GM12875 (cell line): ENCODE data around the gene TMEM134.

Source experiments
- H3K4me3 ChIP-seq: one replicate; pipeline ENCODE4 v1.5.1; 2011; ENCODE audit warnings: low read depth, low read length, control low read depth
- TF ChIP-seq, protein P1 (sequence below): IDR thresholded peaks from 2 replicates; pipeline ENCODE4 v1.5.1; 2011; ENCODE audit warnings: low read depth, mild to moderate bottlenecking, control low read depth, inconsistent platforms, low read length, moderate library complexity, borderline replicate concordance; ENCODE audit not compliant: insufficient read depth

The TMEM134 gene

GRCh38 chr11:67428052-67429001 is 40.7 kb downstream of the TMEM134 start, which contains the start of gene RPS6KB2:
TSS of gene RPS6KB2 (plus strand) at chr11:67428494. CDS start at chr11:67428546, 52 bp downstream.
- H3K4me3 ChIP-seq: peak within 1 kb of the TSS; percentile 97
- TF ChIP-seq, protein P1, sequence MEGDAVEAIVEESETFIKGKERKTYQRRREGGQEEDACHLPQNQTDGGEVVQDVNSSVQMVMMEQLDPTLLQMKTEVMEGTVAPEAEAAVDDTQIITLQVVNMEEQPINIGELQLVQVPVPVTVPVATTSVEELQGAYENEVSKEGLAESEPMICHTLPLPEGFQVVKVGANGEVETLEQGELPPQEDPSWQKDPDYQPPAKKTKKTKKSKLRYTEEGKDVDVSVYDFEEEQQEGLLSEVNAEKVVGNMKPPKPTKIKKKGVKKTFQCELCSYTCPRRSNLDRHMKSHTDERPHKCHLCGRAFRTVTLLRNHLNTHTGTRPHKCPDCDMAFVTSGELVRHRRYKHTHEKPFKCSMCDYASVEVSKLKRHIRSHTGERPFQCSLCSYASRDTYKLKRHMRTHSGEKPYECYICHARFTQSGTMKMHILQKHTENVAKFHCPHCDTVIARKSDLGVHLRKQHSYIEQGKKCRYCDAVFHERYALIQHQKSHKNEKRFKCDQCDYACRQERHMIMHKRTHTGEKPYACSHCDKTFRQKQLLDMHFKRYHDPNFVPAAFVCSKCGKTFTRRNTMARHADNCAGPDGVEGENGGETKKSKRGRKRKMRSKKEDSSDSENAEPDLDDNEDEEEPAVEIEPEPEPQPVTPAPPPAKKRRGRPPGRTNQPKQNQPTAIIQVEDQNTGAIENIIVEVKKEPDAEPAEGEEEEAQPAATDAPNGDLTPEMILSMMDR: no peak

DNA sequence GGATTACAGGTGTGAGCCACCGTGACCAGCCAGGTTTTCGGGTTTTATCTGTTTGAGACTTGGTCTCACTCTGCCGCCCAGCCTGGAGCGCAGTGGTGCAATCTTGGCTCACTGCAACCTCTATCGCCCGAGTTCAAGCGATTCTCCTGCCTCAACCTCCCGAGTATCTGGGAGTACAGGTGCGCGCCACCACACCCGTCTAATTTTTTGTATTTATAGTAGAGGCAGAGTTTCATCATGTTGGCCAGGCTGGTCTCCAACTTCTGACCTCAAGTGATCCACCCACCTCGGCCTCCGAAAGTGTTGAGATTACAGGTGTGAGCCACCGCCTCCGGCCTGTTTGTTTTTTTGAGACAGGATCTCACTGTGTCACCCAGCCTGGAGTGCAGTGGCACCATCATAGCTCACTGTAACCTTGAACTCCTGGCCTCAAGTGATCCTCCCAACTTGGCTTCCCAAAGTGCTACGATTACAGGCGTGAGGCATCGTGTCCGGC is 41.6 kb downstream of the TMEM134 start:
- peak overlapping the region; percentile 97 for H3K4me3 ChIP-seq

- TF ChIP-seq, protein P1: no peak
- no peak overlapping the region for H3K4me3 ChIP-seq
Observed at GRCh38 chr11:67423891-67424613, 45.0 kb downstream of the TMEM134 start.

GRCh38 chr11:67423466-67423865 is 45.6 kb downstream of the TMEM134 start:
- TF ChIP-seq, protein P1: no peak
- H3K4me3 ChIP-seq: no peak overlapping the region

DNA sequence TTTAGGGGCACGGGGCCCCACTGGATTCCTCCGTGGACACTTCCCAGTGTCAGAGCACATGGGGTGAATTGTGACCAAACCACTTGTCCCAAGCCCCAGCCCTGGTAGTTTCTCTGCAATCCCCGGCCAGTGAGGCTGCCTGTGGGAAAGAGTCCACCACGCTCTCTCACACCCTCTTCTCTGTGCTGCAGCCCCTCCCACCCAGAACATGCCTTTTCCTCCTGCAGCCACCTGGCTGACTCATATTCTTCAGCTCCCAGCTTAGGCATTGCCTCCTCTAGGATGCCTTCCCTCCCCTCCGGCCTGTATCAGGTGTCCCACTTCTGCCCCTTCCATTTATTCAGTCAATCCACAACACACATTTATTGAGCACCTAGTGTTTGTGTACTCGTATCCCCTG is 46.2 kb downstream of the TMEM134 start:
- TF ChIP-seq, protein P1: no peak
- no peak overlapping the region for H3K4me3 ChIP-seq

GRCh38 chr11:67421430-67422031 is 47.5 kb downstream of the TMEM134 start:
- H3K4me3 ChIP-seq: peak overlapping the region; percentile 33

More at GRCh38 chr11:67421430-67422031, 47.5 kb downstream of the TMEM134 start:
- TF ChIP-seq, protein P1: no peak
